ENCODE results near the gene TMEM184A. TPM values are rescaled to one million over a fixed set of nuclear protein-coding genes. Genes with fewer than 3 reads are reported as not detected.
A peak's percentile ranks its signal among the peaks of the same experiment; 100 is the strongest.

The TMEM184A gene
- 0.32 TPM for polyA plus RNA-seq (2013, experiment 1 of 2)
- polyA plus RNA-seq (2013, experiment 2 of 2), result 0.28 TPM

DNA sequence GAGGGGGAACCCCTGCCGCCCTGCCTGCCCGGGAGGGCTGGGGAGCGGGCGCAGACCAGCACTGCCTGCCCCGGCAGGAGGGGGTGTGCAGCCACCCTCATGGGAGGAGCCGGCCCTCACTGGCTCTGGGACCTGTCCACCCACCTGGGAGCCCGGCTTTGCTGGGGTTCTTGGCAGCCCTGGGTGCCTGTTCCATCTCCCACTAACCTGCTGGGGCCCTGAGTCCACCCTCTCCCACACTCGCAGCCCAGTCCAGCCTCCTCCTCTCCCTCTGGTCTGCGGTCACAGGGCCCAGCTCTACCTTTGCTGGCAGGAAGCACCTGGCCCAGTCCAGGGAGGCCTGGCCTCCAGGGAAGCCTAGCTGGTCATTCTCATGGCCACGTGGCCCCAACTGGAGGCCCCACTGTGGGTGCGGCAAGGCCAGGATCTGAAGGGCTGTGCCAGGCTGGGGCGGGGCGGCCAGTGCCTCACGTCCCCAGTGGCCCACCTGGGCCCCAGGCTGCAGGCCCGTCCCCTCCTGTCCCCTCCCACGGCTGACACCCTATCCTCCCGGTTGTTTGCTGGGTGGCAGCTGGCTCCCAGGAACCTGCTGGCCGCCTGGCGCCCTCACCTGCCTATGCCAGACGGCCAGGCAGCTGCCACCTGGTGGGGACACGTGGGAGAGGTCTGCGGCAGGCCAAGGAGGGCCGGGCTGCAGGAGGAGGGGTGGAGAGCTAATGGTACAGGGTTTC lies at the start of gene TMEM184A:
Gene TMEM184A (minus strand): TSS at position 393 of the 731 bp plus-strand sequence. CDS start 721 bp downstream, outside the sequence.
- Histone ChIP-seq H2BK15ac (ENCODE audit: low read length) (peak within 1 kb of the TSS; percentile 2), H3K27me3 (ENCODE audit: control insufficient read depth in 3 of 3, insufficient read depth in 3 of 3, low read depth in 1 of 3, low read length in 3 of 3) (no peaks in the 10 kb centered on the region), H2BK12ac (ENCODE audit: low read length) (peak within 1 kb of the TSS; percentile 84), H3K79me1 (ENCODE audit: low read depth, low read length) (no peaks in the 10 kb centered on the region), H3K14ac (ENCODE audit: low read length) (peak within 1 kb of the TSS; percentile 89), H3K9me3 (replicated peaks in 1 of 2; ENCODE audit: control insufficient read depth in 2 of 2, insufficient read depth in 1 of 2, low read depth in 1 of 2, low read length in 2 of 2) (no peaks in the 10 kb centered on the region), H2AK5ac (ENCODE audit: low read depth, low read length) (peak within 1 kb of the TSS; percentile 97), H3K4me2 (ENCODE audit: insufficient read depth, low read length, poor library complexity, severe bottlenecking) (no peak within 1 kb of the TSS), H3K9ac (ENCODE audit: low read depth, low read length, poor library complexity) (no peak within 1 kb of the TSS), H3K23ac (ENCODE audit: low read depth, low read length, poor library complexity) (peak within 1 kb of the TSS; percentile 91), H3K4ac (ENCODE audit: low read length) (peak within 1 kb of the TSS; percentile 94), H3K4me1 (ENCODE audit: control insufficient read depth in 2 of 2, insufficient read depth in 1 of 2, low read depth in 1 of 2, low read length in 2 of 2) (peaks cover 11 to 13% of the 10 kb centered on the region in 2 donors), H2AFZ (ENCODE audit: low read length) (peak within 1 kb of the TSS; percentile 79), H4K8ac (ENCODE audit: low read depth, low read length) (peak within 1 kb of the TSS; percentile 43), H3K18ac (ENCODE audit: low read length) (peak within 1 kb of the TSS; percentile 94), H3K27ac (replicated peaks; ENCODE audit: low read length) (no peak within 1 kb of the TSS), H3K36me3 (replicated peaks in 1 of 2; ENCODE audit: control insufficient read depth in 2 of 2, insufficient read depth in 2 of 2, low read length in 2 of 2) (no peaks in the 10 kb centered on the region), H4K91ac (ENCODE audit: low read depth, low read length, poor library complexity) (peak within 1 kb of the TSS; percentile 79), H3K4me3 (ENCODE audit: low read length in 2 of 2) (peak within 1 kb of the TSS in 1 of 2 donors; percentile 33), H2BK120ac (ENCODE audit: low read depth, low read length) (peak within 1 kb of the TSS; percentile 83), H2BK5ac (ENCODE audit: low read length) (peak within 1 kb of the TSS; percentile 83)
- no peak for DNase-seq (ENCODE audit: low spot score)
- WGBS, 2 donors (ENCODE audit: extremely low coverage in 2 of 2, insufficient read length in 2 of 2, insufficient replicate concordance in 1 of 2), result no CpG with 5 or more reads among the region's 23 CpGs

DNA sequence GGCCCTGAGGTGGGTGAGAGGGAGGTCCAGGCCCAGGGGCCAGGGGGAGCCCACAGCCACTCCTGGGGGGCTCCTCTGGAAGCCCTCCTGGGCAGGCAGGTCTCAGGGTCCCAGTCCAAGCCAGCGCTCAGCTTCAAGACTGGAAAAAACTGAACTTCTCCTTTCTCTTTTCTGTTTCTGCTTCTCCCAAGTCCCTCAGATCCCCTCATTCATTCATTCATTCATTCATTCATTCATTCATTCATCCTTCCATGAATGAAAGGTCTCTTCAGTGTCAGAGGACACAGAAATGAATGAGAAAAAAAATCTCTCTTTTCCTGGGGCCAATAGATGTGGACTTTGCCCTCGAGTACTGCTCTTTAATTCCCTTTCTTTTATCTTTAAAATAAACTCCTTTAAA lies 48.4 kb upstream of the TMEM184A start:
- H3K27me3 ChIP-seq (ENCODE audit: control insufficient read depth in 3 of 3, insufficient read depth in 3 of 3, low read depth in 1 of 3, low read length in 3 of 3), result peaks cover 0 to 12% (median 0%) of the 10 kb centered on the region in 3 experiments
- no peaks in the 10 kb centered on the region for H3K9me3 ChIP-seq (replicated peaks in 1 of 2; ENCODE audit: control insufficient read depth in 2 of 2, insufficient read depth in 1 of 2, low read depth in 1 of 2, low read length in 2 of 2)
- H2BK5ac ChIP-seq (ENCODE audit: low read length), result no peak overlapping the region
- H3K14ac ChIP-seq (ENCODE audit: low read length), result no peak overlapping the region
- H3K4me1 ChIP-seq (ENCODE audit: control insufficient read depth in 2 of 2, insufficient read depth in 1 of 2, low read depth in 1 of 2, low read length in 2 of 2), result no peaks in the 10 kb centered on the region
- no peak overlapping the region for H3K4me3 ChIP-seq (ENCODE audit: low read length in 2 of 2)
- no peak overlapping the region for H3K27ac ChIP-seq (replicated peaks; ENCODE audit: low read length)
- no peak overlapping the region for H3K9ac ChIP-seq (ENCODE audit: low read depth, low read length, poor library complexity)
- H3K23ac ChIP-seq (ENCODE audit: low read depth, low read length, poor library complexity), result no peak overlapping the region
- no peak overlapping the region for H3K18ac ChIP-seq (ENCODE audit: low read length)
- no peak for DNase-seq (ENCODE audit: low spot score)
- no peak overlapping the region for H4K8ac ChIP-seq (ENCODE audit: low read depth, low read length)
- no CpG with 5 or more reads among the region's 2 CpGs for WGBS, 2 donors (ENCODE audit: extremely low coverage in 2 of 2, insufficient read length in 2 of 2, insufficient replicate concordance in 1 of 2)
- no peaks in the 10 kb centered on the region for H3K79me1 ChIP-seq (ENCODE audit: low read depth, low read length)
- no peak overlapping the region for H3K4me2 ChIP-seq (ENCODE audit: insufficient read depth, low read length, poor library complexity, severe bottlenecking)
- no peak overlapping the region for H3K4ac ChIP-seq (ENCODE audit: low read length)
- H2AK5ac ChIP-seq (ENCODE audit: low read depth, low read length), result no peak overlapping the region
- H2BK12ac ChIP-seq (ENCODE audit: low read length), result no peak overlapping the region
- H3K36me3 ChIP-seq (replicated peaks in 1 of 2; ENCODE audit: control insufficient read depth in 2 of 2, insufficient read depth in 2 of 2, low read length in 2 of 2), result no peaks in the 10 kb centered on the region
- no peak overlapping the region for H2AFZ ChIP-seq (ENCODE audit: low read length)
- H2BK120ac ChIP-seq (ENCODE audit: low read depth, low read length), result no peak overlapping the region
- H2BK15ac ChIP-seq (ENCODE audit: low read length), result no peak overlapping the region
- no peak overlapping the region for H4K91ac ChIP-seq (ENCODE audit: low read depth, low read length, poor library complexity)

- Histone ChIP-seq H3K18ac (ENCODE audit: low read length) (peak overlapping the region; percentile 80), H3K9me3 (replicated peaks in 1 of 2; ENCODE audit: control insufficient read depth in 2 of 2, insufficient read depth in 1 of 2, low read depth in 1 of 2, low read length in 2 of 2) (no peaks in the 10 kb centered on the region), H3K27me3 (ENCODE audit: control insufficient read depth in 3 of 3, insufficient read depth in 3 of 3, low read depth in 1 of 3, low read length in 3 of 3) (peaks cover 0 to 12% (median 0%) of the 10 kb centered on the region in 3 experiments), H3K36me3 (replicated peaks in 1 of 2; ENCODE audit: control insufficient read depth in 2 of 2, insufficient read depth in 2 of 2, low read length in 2 of 2) (no peaks in the 10 kb centered on the region), H2BK12ac (ENCODE audit: low read length) (peak overlapping the region; percentile 16), H2AFZ (ENCODE audit: low read length) (no peak overlapping the region), H2AK5ac (ENCODE audit: low read depth, low read length) (peak overlapping the region; percentile 47), H4K91ac (ENCODE audit: low read depth, low read length, poor library complexity) (no peak overlapping the region), H3K4me3 (ENCODE audit: low read length in 2 of 2) (no peak overlapping the region), H2BK120ac (ENCODE audit: low read depth, low read length) (no peak overlapping the region), H3K4me1 (ENCODE audit: control insufficient read depth in 2 of 2, insufficient read depth in 1 of 2, low read depth in 1 of 2, low read length in 2 of 2) (no peaks in the 10 kb centered on the region), H3K4ac (ENCODE audit: low read length) (no peak overlapping the region), H3K14ac (ENCODE audit: low read length) (no peak overlapping the region), H2BK15ac (ENCODE audit: low read length) (peak overlapping the region; percentile 38), H3K27ac (replicated peaks; ENCODE audit: low read length) (no peak overlapping the region), H3K9ac (ENCODE audit: low read depth, low read length, poor library complexity) (no peak overlapping the region), H3K23ac (ENCODE audit: low read depth, low read length, poor library complexity) (peak overlapping the region; percentile 25), H3K4me2 (ENCODE audit: insufficient read depth, low read length, poor library complexity, severe bottlenecking) (no peak overlapping the region), H2BK5ac (ENCODE audit: low read length) (no peak overlapping the region), H3K79me1 (ENCODE audit: low read depth, low read length) (no peaks in the 10 kb centered on the region), H4K8ac (ENCODE audit: low read depth, low read length) (no peak overlapping the region)
- no peak for DNase-seq (ENCODE audit: low spot score)
- no CpG with 5 or more reads among the region's 41 CpGs for WGBS, 2 donors (ENCODE audit: extremely low coverage in 2 of 2, insufficient read length in 2 of 2, insufficient replicate concordance in 1 of 2)
Measured at GRCh38 chr7:1603346-1604225, 47.6 kb upstream of the TMEM184A start.

DNA sequence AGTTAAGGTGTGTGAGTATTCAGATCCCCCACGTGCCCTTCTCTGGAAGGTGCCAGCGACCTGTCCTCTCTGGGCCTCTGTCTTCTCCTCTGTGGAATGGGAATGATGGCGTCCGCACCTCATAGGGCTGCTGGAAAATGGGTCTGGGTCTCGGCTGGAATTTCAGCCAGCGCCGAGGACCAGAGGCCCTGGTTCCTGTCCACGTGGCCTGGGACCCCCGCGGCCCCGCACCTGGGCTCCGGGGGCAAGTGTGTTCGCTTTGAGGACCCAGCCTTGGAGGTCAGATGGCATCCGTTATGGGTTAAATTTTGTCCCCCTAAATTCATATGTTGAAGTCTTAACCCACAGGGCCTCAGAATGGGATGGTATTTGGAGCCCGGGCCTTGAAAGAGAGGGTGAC lies 46.4 kb upstream of the TMEM184A start:
- WGBS, 2 donors (ENCODE audit: extremely low coverage in 2 of 2, insufficient read length in 2 of 2, insufficient replicate concordance in 1 of 2), result no CpG with 5 or more reads among the region's 15 CpGs
- H3K79me1 ChIP-seq (ENCODE audit: low read depth, low read length), result no peaks in the 10 kb centered on the region

More for the DNA sequence above, 46.4 kb upstream of the TMEM184A start:
- Histone ChIP-seq H3K23ac (ENCODE audit: low read depth, low read length, poor library complexity) (no peak overlapping the region), H3K9me3 (replicated peaks in 1 of 2; ENCODE audit: control insufficient read depth in 2 of 2, insufficient read depth in 1 of 2, low read depth in 1 of 2, low read length in 2 of 2) (no peaks in the 10 kb centered on the region), H3K4me1 (ENCODE audit: control insufficient read depth in 2 of 2, insufficient read depth in 1 of 2, low read depth in 1 of 2, low read length in 2 of 2) (no peaks in the 10 kb centered on the region), H3K9ac (ENCODE audit: low read depth, low read length, poor library complexity) (no peak overlapping the region), H4K8ac (ENCODE audit: low read depth, low read length) (no peak overlapping the region), H2BK12ac (ENCODE audit: low read length) (no peak overlapping the region), H3K4me2 (ENCODE audit: insufficient read depth, low read length, poor library complexity, severe bottlenecking) (no peak overlapping the region), H2BK120ac (ENCODE audit: low read depth, low read length) (no peak overlapping the region), H2BK15ac (ENCODE audit: low read length) (no peak overlapping the region), H2AK5ac (ENCODE audit: low read depth, low read length) (peak overlapping the region; percentile 42), H3K18ac (ENCODE audit: low read length) (no peak overlapping the region), H4K91ac (ENCODE audit: low read depth, low read length, poor library complexity) (peak overlapping the region; percentile 41), H3K4me3 (ENCODE audit: low read length in 2 of 2) (no peak overlapping the region), H2AFZ (ENCODE audit: low read length) (no peak overlapping the region), H3K27me3 (ENCODE audit: control insufficient read depth in 3 of 3, insufficient read depth in 3 of 3, low read depth in 1 of 3, low read length in 3 of 3) (peaks cover 0 to 19% (median 0%) of the 10 kb centered on the region in 3 experiments), H3K4ac (ENCODE audit: low read length) (no peak overlapping the region), H3K14ac (ENCODE audit: low read length) (no peak overlapping the region), H2BK5ac (ENCODE audit: low read length) (no peak overlapping the region), H3K27ac (replicated peaks; ENCODE audit: low read length) (no peak overlapping the region), H3K36me3 (replicated peaks in 1 of 2; ENCODE audit: control insufficient read depth in 2 of 2, insufficient read depth in 2 of 2, low read length in 2 of 2) (no peaks in the 10 kb centered on the region)
- no peak for DNase-seq (ENCODE audit: low spot score)

Data from neuronal stem cell (in vitro differentiated cells).